ENCODE results near the gene GPSM1. TPM values are rescaled to one million over a fixed set of nuclear protein-coding genes. Genes with fewer than 3 reads are reported as not detected.

Gene GPSM1
- total RNA-seq, 1 donor from 2014 or later, result 140 TPM

DNA sequence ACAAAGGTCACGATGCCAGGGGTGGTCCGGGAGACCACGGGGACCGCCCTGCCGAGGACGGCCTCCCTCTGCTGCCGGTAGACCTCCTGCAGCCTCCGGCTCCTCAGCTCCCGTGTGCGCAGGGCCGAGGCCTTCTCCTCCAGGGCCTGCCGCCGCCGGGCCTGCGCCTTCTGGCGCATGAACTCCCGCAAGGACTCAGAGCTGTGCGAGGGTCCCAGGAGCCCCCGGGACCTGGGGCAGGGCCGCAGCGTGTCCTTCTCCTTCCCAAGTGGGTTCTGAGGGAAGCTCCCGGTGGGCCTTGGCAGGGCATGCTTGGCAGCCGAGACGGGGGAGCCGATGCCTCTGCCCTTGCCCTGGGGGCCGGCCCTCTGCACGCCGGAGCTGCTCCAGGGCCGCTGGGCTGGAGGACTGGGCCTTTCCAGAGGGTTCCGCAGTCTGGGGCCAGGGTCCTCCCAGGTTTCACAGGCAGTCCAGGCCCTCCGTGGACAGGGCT lies 36.8 kb upstream of the GPSM1 start:
- peaks cover 4% of the 10 kb centered on the region for H3K9me3 Mint-ChIP-seq (ENCODE audit: unreplicated experiment)
- no peak overlapping the region for H3K27ac Mint-ChIP-seq (ENCODE audit: unreplicated experiment)
- DNase-seq, result no peak
- H3K27me3 Mint-ChIP-seq (ENCODE audit: unreplicated experiment), result peaks cover 4% of the 10 kb centered on the region
- TF ChIP-seq, protein P1, sequence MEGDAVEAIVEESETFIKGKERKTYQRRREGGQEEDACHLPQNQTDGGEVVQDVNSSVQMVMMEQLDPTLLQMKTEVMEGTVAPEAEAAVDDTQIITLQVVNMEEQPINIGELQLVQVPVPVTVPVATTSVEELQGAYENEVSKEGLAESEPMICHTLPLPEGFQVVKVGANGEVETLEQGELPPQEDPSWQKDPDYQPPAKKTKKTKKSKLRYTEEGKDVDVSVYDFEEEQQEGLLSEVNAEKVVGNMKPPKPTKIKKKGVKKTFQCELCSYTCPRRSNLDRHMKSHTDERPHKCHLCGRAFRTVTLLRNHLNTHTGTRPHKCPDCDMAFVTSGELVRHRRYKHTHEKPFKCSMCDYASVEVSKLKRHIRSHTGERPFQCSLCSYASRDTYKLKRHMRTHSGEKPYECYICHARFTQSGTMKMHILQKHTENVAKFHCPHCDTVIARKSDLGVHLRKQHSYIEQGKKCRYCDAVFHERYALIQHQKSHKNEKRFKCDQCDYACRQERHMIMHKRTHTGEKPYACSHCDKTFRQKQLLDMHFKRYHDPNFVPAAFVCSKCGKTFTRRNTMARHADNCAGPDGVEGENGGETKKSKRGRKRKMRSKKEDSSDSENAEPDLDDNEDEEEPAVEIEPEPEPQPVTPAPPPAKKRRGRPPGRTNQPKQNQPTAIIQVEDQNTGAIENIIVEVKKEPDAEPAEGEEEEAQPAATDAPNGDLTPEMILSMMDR (IDR thresholded peaks at IDR 0.05; ENCODE audit: partially characterized antibody, unreplicated experiment), result no peak
- H3K36me3 Mint-ChIP-seq (ENCODE audit: unreplicated experiment), result peaks cover 6% of the 10 kb centered on the region
- no peaks in the 10 kb centered on the region for H3K4me1 Mint-ChIP-seq (ENCODE audit: low read depth, unreplicated experiment)
- no peak overlapping the region for H3K4me3 Mint-ChIP-seq (ENCODE audit: unreplicated experiment)

GRCh38 chr9:136291306-136292025 lies 35.9 kb upstream of the GPSM1 start:
- Mint-ChIP-seq H3K4me1 (ENCODE audit: low read depth, unreplicated experiment) (no peaks in the 10 kb centered on the region), H3K9me3 (ENCODE audit: unreplicated experiment) (peaks cover 4% of the 10 kb centered on the region), H3K36me3 (ENCODE audit: unreplicated experiment) (peaks cover 6% of the 10 kb centered on the region), H3K27ac (ENCODE audit: unreplicated experiment) (no peak overlapping the region), H3K27me3 (ENCODE audit: unreplicated experiment) (peaks cover 4% of the 10 kb centered on the region), H3K4me3 (ENCODE audit: unreplicated experiment) (no peak overlapping the region)
- TF ChIP-seq, protein P1 (IDR thresholded peaks at IDR 0.05; ENCODE audit: partially characterized antibody, unreplicated experiment), result no peak
- no peak for DNase-seq

GRCh38 chr9:136292026-136292538 lies 35.3 kb upstream of the GPSM1 start:
- Mint-ChIP-seq H3K27me3 (ENCODE audit: unreplicated experiment) (peaks cover 4% of the 10 kb centered on the region), H3K27ac (ENCODE audit: unreplicated experiment) (no peak overlapping the region), H3K9me3 (ENCODE audit: unreplicated experiment) (peaks cover 3% of the 10 kb centered on the region), H3K36me3 (ENCODE audit: unreplicated experiment) (peaks cover 5% of the 10 kb centered on the region), H3K4me1 (ENCODE audit: low read depth, unreplicated experiment) (no peaks in the 10 kb centered on the region), H3K4me3 (ENCODE audit: unreplicated experiment) (no peak overlapping the region)
- DNase-seq, result no peak
- TF ChIP-seq, protein P1 (IDR thresholded peaks at IDR 0.05; ENCODE audit: partially characterized antibody, unreplicated experiment), result no peak

DNA sequence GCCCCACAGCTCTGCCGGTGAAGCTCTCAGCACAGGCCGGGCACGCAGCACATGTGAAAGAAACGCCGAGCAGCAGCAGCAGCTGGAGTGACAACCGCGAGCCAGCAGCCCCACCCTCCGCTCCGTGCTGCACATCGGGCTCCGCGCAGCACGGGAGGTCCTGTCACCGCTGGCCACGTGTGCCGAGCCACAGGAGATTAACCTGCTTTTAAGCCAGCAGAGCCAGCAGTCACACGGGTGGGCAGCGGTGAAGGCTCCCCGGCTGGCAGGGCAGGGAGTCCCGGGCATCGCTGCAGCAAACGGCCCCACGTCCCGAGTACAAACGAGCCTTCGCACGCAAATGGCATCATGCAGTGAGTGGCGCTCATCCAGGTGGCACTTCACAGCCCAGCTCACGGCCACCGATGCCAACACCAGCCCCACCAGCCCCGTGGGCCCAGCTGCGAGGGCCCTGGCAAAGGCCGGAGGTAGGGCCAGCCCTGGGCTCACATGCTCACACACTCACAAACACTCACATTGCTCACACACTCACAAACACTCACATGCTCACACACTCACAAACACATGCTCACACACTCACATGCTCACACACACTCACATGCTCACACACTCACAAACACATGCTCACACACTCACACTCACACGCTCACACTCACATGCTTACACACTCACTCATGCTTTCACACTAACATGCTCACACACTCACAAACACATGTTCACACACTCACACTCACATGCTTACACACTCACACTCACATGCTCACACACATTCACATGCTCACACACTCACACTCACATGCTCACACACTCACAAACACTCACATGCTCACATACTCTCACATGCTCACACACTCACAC lies 34.5 kb upstream of the GPSM1 start:
- Mint-ChIP-seq H3K36me3 (ENCODE audit: unreplicated experiment) (no peaks in the 10 kb centered on the region), H3K27me3 (ENCODE audit: unreplicated experiment) (peaks cover 1% of the 10 kb centered on the region), H3K27ac (ENCODE audit: unreplicated experiment) (no peak overlapping the region), H3K9me3 (ENCODE audit: unreplicated experiment) (no peaks in the 10 kb centered on the region), H3K4me1 (ENCODE audit: low read depth, unreplicated experiment) (no peaks in the 10 kb centered on the region), H3K4me3 (ENCODE audit: unreplicated experiment) (no peak overlapping the region)
- no peak for DNase-seq
- TF ChIP-seq, protein P1 (IDR thresholded peaks at IDR 0.05; ENCODE audit: partially characterized antibody, unreplicated experiment), result no peak
